Measurements from ENCODE around the gene ACAN. TPM values are rescaled to one million over a fixed set of nuclear protein-coding genes. Genes with fewer than 3 reads are reported as not detected.

The ACAN gene
- not detected in 2 replicates for total RNA-seq

- Histone ChIP-seq H3K27me3 (ENCODE audit: control insufficient read depth, insufficient read depth, low read length) (peaks cover 30% of the 10 kb centered on the region), H3K4me3 (ENCODE audit: low read depth, low read length) (no peak within 1 kb of the TSS), H3K36me3 (ENCODE audit: control insufficient read depth, insufficient read depth, low read length) (no peaks in the 10 kb centered on the region)
- no peak for TF ChIP-seq CTCF (IDR thresholded peaks at IDR 0.05; ENCODE audit: insufficient read depth, low read length, severe bottlenecking)
- FAIRE-seq: no peak
- no peak for DNase-seq (ENCODE audit: low read depth)
Measured at GRCh38 chr15:88803241-88803919, at the start of gene ACAN. Gene ACAN (plus strand): TSS chr15:88803436. CDS start chr15:88836207, 32,771 bp downstream.

- H3K27me3 ChIP-seq (ENCODE audit: control insufficient read depth, insufficient read depth, low read length): no peaks in the 10 kb centered on the region
- no peak for TF ChIP-seq CTCF (IDR thresholded peaks at IDR 0.05; ENCODE audit: insufficient read depth, low read length, severe bottlenecking)
- H3K4me3 ChIP-seq (ENCODE audit: low read depth, low read length): no peak overlapping the region
- FAIRE-seq (no peak), DNase-seq (ENCODE audit: low read depth) (no peak)
- no peaks in the 10 kb centered on the region for H3K36me3 ChIP-seq (ENCODE audit: control insufficient read depth, insufficient read depth, low read length)
Measured at GRCh38 chr15:88756521-88756920, 46.7 kb upstream of the ACAN start.

GRCh38 chr15:88756921-88757320, 46.3 kb upstream of the ACAN start:
- FAIRE-seq (no peak), DNase-seq (ENCODE audit: low read depth) (peak; percentile 54)
- Histone ChIP-seq H3K27me3 (ENCODE audit: control insufficient read depth, insufficient read depth, low read length) (no peaks in the 10 kb centered on the region), H3K36me3 (ENCODE audit: control insufficient read depth, insufficient read depth, low read length) (no peaks in the 10 kb centered on the region), H3K4me3 (ENCODE audit: low read depth, low read length) (no peak overlapping the region)
- no peak for TF ChIP-seq CTCF (IDR thresholded peaks at IDR 0.05; ENCODE audit: insufficient read depth, low read length, severe bottlenecking)

GRCh38 chr15:88759872-88760271, 43.4 kb upstream of the ACAN start:
- Histone ChIP-seq H3K36me3 (ENCODE audit: control insufficient read depth, insufficient read depth, low read length) (no peaks in the 10 kb centered on the region), H3K4me3 (ENCODE audit: low read depth, low read length) (no peak overlapping the region), H3K27me3 (ENCODE audit: control insufficient read depth, insufficient read depth, low read length) (no peaks in the 10 kb centered on the region)
- peak; percentile 47 for FAIRE-seq
- DNase-seq (ENCODE audit: low read depth): no peak
- TF ChIP-seq CTCF (IDR thresholded peaks at IDR 0.05; ENCODE audit: insufficient read depth, low read length, severe bottlenecking): no peak

GRCh38 chr15:88764448-88764847, 38.8 kb upstream of the ACAN start:
- H3K4me3 ChIP-seq (ENCODE audit: low read depth, low read length): no peak overlapping the region
- no peak for FAIRE-seq
- TF ChIP-seq CTCF (IDR thresholded peaks at IDR 0.05; ENCODE audit: insufficient read depth, low read length, severe bottlenecking): no peak
- no peak for DNase-seq (ENCODE audit: low read depth)
- peaks cover 3% of the 10 kb centered on the region for H3K27me3 ChIP-seq (ENCODE audit: control insufficient read depth, insufficient read depth, low read length)
- H3K36me3 ChIP-seq (ENCODE audit: control insufficient read depth, insufficient read depth, low read length): no peaks in the 10 kb centered on the region

GRCh38 chr15:88765212-88765611, 38.0 kb upstream of the ACAN start:
- H3K4me3 ChIP-seq (ENCODE audit: low read depth, low read length): no peak overlapping the region
- peaks cover 6% of the 10 kb centered on the region for H3K27me3 ChIP-seq (ENCODE audit: control insufficient read depth, insufficient read depth, low read length)
- no peak for FAIRE-seq
- no peak for TF ChIP-seq CTCF (IDR thresholded peaks at IDR 0.05; ENCODE audit: insufficient read depth, low read length, severe bottlenecking)
- H3K36me3 ChIP-seq (ENCODE audit: control insufficient read depth, insufficient read depth, low read length): no peaks in the 10 kb centered on the region
- DNase-seq (ENCODE audit: low read depth): no peak
